GM23338 (cell line): Measurements from ENCODE around the gene PDSS2.

Experiments
- EZH2 ChIP-seq: fragments of 200-600 bp; sonication (generic); IDR thresholded peaks from one replicate; pipeline ENCODE4 v1.8.0; 2017; ENCODE audit warnings: antibody characterized with exemption, mild to moderate bottlenecking, low read depth; ENCODE audit not compliant: unreplicated experiment
- EZH2phosphoT487 ChIP-seq: fragments of 200-600 bp; sonication (generic); IDR thresholded peaks from one replicate; pipeline ENCODE4 v1.8.1; 2018; ENCODE audit warnings: antibody characterized with exemption; ENCODE audit not compliant: unreplicated experiment
- JUNB ChIP-seq: IDR thresholded peaks from one replicate; pipeline ENCODE4 v1.6.1; 2016; ENCODE audit warnings: antibody characterized with exemption; ENCODE audit not compliant: unreplicated experiment
- NANOG ChIP-seq: IDR thresholded peaks from 2 replicates; pipeline ENCODE4 v1.6.1; 2016; ENCODE audit warnings: antibody characterized with exemption, borderline replicate concordance
- POLR2AphosphoS5 ChIP-seq: IDR thresholded peaks from 2 replicates; pipeline ENCODE4 v1.6.1; 2016; ENCODE audit warnings: antibody characterized with exemption, low read depth
- TF ChIP-seq, protein P1 (sequence below), 2 experiments: fragments of 200-600 bp in 1 of 2; sonication (generic) in 1 of 2; conservative IDR thresholded peaks; 2 replicates each; pipeline versions ENCODE4 v1.5.1 to v1.6.1; 2016 to 2017; ENCODE audit warnings: antibody characterized with exemption in 2 of 2, low read depth in 2 of 2, mild to moderate bottlenecking in 2 of 2, moderate library complexity in 1 of 2
- TF ChIP-seq, protein P2 (sequence below): IDR thresholded peaks from one replicate; pipeline ENCODE4 v1.6.1; 2018; ENCODE audit warnings: antibody characterized with exemption; ENCODE audit not compliant: unreplicated experiment

GRCh38 chr6:107504270-107505026, 45.1 kb upstream of the PDSS2 start:
- TF ChIP-seq, protein P1, sequence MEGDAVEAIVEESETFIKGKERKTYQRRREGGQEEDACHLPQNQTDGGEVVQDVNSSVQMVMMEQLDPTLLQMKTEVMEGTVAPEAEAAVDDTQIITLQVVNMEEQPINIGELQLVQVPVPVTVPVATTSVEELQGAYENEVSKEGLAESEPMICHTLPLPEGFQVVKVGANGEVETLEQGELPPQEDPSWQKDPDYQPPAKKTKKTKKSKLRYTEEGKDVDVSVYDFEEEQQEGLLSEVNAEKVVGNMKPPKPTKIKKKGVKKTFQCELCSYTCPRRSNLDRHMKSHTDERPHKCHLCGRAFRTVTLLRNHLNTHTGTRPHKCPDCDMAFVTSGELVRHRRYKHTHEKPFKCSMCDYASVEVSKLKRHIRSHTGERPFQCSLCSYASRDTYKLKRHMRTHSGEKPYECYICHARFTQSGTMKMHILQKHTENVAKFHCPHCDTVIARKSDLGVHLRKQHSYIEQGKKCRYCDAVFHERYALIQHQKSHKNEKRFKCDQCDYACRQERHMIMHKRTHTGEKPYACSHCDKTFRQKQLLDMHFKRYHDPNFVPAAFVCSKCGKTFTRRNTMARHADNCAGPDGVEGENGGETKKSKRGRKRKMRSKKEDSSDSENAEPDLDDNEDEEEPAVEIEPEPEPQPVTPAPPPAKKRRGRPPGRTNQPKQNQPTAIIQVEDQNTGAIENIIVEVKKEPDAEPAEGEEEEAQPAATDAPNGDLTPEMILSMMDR (conservative IDR thresholded peaks at IDR 0.05; ENCODE audit: low read depth in 2 of 2): no peak
- no peak for TF ChIP-seq EZH2phosphoT487
- TF ChIP-seq POLR2AphosphoS5: no peak
- TF ChIP-seq NANOG: no peak
- no peak for TF ChIP-seq EZH2
- no peak for TF ChIP-seq JUNB
- TF ChIP-seq, protein P2, sequence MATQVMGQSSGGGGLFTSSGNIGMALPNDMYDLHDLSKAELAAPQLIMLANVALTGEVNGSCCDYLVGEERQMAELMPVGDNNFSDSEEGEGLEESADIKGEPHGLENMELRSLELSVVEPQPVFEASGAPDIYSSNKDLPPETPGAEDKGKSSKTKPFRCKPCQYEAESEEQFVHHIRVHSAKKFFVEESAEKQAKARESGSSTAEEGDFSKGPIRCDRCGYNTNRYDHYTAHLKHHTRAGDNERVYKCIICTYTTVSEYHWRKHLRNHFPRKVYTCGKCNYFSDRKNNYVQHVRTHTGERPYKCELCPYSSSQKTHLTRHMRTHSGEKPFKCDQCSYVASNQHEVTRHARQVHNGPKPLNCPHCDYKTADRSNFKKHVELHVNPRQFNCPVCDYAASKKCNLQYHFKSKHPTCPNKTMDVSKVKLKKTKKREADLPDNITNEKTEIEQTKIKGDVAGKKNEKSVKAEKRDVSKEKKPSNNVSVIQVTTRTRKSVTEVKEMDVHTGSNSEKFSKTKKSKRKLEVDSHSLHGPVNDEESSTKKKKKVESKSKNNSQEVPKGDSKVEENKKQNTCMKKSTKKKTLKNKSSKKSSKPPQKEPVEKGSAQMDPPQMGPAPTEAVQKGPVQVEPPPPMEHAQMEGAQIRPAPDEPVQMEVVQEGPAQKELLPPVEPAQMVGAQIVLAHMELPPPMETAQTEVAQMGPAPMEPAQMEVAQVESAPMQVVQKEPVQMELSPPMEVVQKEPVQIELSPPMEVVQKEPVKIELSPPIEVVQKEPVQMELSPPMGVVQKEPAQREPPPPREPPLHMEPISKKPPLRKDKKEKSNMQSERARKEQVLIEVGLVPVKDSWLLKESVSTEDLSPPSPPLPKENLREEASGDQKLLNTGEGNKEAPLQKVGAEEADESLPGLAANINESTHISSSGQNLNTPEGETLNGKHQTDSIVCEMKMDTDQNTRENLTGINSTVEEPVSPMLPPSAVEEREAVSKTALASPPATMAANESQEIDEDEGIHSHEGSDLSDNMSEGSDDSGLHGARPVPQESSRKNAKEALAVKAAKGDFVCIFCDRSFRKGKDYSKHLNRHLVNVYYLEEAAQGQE: no peak
